NCI-H345 treated with DMSO at 0.1 percent for 48 hours (cell line): ENCODE results near the gene SRF.

ENCODE experiments used
- DNase-seq: peaks from one replicate; lab custom pipeline; 2025; ENCODE audit not compliant: unreplicated experiment; lab: John Stamatoyannopoulos, UW

The SRF gene

DNA sequence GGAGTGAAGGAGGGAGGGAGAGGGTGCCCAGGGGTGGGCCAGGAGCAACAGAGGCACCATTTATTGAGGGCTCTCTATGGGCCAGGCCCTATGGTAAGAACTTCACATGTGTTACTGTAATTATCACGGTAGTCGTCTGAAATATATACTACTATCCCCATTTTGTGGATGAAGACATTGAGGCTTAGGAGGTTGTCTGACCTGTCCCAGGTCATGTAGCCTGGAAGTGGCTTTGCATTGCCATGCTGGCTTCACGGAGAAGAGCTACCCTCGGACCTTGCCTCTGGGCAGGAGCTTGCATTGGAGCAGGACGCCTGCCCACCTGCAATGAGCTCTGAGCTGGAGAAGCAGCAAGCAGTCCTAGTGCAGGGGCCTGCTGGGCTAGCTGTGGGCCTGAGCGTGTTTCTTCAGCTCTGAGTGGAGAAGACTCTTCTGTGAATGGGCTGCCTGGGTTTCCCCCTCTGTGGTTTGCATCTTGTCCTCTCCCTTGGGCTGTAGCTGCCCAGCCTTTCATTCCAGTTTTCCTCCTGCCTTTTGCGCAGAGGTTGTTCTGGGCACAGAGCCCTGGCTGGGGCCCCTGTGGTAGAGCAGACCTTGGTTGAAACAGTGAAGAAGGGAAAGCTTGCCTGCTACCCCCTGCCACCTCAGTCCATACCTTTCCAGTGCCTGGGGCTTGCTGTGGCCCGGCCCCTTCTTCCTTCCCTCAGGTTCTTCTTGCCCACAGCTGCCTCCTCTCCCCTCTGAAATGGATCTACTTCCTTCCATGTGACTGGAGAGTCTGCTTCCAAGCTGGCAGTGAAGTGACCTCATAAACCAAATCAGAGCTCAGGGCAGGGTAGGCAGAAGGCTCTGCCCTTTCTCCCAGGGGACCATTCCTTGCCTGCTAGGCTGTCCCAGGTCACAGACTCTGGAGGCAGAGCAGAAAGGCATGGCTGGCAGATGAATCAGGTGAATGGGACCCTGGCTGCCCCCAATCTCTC is 24.1 kb upstream of the SRF start:
- DNase-seq, result no peak

DNA sequence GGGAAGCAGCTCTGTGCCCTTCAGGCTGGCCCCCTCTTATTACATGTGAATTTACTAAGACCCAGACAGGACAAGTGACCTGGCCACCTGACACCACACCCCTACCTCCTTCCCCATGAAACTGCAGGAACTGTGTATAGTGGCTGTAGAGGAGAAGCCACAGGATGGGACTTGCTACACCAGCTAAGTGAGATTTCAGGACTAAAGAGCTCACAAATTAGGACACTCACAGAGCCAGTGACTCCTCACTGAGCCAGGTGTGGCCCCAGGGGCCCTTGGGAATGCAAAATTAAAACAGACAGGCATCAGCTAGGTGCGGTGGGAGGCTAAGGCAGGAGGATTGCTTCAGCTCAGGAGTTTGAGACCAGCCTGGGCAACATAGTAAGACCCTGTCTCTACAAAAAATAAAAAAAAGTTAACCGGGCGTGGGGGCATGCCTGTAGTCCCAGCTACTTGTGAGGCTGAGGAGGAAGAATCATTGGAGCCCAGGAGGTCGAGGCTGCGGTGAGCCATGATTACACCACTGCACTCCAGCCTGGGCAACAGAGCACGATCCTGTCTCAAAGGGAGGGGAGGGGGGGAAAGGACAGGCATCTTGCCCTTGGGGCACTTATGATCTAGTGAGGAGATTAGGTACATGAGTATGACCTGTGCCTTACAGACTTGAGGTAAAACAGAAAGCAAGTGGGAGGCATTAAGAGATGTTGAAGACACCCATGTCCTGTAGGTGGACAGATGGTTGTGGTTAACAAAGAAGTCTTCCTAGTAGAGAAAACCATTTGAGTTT is 23.2 kb upstream of the SRF start:
- no peak for DNase-seq

DNA sequence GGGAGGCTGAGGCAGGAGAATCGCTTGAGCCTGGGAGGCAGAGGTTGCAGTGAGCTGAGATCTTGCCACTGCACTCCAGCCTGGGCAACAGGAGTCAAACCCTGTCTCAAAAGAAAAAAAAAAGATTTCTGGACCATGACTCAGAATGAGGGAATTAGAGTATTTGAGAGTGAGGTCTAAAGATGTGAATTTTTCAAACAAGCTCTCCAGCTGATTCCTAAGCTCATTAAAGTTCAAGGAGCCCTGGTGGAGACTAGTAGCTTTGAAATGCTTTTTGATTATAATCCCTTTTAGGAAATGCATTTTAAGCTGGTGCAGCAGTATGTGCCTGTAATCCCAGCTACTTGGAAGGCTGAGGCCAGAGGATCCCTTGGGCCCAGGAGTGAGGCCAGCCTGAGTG is 21.8 kb upstream of the SRF start:
- DNase-seq, result no peak

DNA sequence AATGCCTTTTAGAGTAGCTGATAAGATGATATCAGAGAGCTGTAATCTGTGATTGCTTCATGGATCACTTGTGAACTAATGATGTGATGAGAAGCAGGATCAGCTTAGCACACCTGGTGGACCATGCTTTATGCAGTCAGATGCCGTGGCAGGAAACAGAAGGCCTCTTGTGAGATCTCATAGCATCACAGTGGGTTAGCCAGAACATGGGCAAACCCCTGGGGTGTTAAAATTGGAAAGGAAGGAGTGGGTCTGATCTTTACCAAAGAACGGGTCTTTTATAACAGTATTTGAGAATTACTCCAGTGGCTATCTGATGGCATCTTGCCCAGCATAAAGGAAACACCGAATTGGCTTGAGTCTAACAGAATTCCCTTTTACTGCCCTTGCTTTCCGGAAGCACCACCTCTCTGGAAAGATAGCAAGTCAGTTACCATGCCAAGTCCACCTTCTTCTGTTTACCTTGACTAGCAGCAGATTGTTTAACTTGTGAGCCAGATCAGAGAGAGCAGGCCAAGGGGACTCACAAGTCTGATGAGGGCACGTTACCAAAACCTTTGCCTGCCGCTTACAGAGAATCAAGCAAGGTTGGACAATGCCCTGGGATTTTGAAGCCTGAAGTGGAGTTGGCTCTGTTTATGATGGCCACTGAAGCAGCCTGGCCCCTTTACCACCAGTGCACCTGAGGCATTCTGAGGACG is 20.9 kb upstream of the SRF start:
- DNase-seq, result no peak

DNA sequence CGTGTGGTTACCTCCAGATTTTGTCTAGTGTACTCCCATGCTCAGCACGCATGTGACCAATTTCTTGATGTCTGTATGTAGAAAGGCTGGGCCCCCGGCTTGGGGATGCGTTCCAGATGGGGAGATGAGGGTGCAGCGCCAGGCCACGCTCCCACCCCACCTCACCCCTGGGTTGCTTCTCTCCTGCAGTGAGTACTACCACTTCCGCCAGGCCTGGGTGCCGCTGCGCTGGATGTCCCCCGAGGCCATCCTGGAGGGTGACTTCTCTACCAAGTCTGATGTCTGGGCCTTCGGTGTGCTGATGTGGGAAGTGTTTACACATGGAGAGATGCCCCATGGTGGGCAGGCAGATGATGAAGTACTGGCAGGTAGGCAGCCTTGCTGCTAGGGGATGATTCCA is 11.5 kb upstream of the SRF start:
- DNase-seq, result no peak

DNA sequence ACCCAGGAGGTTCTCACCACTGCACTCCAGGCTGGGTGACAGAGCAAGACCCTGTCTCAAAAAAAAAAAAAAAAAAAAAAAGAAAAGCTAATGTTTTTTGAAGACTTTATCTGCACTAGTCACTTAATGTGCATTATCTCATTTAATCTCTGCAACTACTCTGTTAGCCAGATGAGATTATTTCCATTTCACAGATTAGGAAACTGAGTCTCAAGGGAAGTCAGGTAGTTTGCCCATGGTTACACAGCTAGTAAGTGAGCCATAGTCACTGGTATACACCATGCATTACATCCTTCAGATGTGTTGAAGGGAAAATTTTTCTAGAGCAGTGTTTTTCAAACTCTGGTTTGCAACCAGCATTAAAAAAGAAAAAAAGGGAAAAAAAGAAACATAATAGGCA is 7.2 kb upstream of the SRF start:
- no peak for DNase-seq

DNA sequence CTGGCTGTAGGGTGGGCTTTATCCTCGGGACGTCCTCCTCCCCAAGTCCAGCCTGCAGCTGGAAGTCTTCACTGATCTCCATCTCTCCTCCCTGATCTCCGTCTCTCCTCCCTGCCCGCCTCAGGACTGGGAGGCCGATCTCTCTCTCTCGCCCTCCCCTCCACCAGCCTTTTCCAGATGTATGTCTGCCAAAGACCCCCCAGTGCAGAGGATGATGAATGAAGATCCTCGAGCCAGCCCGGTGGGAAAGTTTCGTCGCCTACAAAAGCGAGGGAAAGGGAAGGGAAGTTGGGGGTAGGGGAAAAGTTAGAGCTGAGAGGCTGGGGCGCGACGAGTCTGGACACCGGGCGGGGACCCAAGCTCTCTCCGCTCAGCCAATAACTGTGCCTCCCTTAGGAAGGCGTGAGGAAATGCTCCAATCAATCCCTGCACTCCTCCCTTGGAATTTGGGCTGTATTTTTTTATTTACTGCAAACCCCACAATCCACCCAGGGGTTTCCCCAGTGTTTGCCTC is 595 bp upstream of the SRF start:
- DNase-seq, result no peak

DNA sequence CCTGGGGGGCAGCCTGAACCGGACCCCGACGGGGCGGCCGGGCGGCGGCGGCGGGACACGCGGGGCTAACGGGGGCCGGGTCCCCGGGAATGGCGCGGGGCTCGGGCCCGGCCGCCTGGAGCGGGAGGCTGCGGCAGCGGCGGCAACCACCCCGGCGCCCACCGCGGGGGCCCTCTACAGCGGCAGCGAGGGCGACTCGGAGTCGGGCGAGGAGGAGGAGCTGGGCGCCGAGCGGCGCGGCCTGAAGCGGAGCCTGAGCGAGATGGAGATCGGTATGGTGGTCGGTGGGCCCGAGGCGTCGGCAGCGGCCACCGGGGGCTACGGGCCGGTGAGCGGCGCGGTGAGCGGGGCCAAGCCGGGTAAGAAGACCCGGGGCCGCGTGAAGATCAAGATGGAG is 636 bp downstream of the SRF start:
- DNase-seq, result no peak

DNA sequence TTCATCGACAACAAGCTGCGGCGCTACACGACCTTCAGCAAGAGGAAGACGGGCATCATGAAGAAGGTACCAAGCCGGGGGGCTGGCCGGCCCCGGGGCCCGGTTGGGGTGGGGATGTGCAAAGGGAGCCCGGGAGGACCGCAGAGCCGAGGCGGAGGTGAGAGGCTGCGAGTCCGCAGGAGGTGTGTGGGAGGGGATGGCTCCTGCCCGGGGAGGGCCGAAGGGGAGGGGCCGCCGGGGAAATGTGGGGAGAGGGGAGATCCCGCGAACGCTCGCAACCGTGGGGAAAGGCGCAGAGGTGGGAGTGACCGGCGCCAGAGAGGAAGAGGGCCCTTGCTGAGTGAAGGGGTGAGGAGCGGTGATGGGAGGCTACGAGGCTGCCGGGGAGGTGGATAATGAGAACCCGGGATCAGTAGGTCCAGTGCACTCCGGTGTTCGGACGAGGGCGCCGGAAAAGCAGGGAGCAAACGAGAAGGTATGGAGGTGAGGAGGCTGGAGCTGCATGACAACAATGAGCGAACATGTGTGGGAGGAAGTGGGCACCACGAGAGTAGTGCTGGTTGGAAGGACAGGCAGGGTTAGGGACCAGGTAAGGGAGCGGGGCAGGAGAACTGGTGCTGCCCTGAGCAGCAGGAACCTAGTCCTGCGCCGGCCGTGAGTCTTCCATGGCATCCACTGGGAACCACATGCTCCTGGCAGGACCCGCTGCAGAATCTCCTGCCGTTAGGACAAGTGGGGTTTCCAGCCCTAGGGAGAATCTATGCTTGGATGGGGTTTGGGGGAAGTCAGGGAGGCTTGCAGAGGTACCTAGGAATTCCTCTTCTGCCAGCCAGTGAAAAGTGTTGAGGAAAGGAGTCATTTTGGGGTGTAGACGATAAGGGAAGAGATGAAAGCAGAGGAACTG is 1.3 kb downstream of the SRF start:
- DNase-seq, result no peak

DNA sequence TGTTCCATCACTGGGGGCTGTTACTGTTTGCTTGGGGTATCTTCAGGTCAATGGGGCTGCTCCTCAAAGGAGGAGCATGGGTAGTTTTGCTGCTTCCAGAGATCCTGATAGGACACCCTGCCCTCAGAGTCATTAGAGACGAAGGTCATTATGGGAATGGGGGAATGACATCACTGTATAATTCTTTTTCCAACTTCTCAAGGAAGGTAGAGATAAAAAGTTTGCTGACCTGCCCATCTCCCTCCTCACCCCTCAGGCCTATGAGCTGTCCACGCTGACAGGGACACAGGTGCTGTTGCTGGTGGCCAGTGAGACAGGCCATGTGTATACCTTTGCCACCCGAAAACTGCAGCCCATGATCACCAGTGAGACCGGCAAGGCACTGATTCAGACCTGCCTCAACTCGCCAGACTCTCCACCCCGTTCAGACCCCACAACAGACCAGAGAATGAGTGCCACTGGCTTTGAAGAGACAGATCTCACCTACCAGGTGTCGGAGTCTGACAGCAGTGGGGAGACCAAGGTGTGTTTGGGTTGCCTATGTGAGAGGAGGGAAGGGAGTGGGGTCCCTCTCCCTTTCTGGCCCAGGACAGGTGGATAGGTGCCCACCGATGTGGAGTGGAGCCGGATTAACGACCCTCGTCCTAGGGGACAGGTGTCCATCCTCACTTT is 2.7 kb downstream of the SRF start:
- no peak for DNase-seq

DNA sequence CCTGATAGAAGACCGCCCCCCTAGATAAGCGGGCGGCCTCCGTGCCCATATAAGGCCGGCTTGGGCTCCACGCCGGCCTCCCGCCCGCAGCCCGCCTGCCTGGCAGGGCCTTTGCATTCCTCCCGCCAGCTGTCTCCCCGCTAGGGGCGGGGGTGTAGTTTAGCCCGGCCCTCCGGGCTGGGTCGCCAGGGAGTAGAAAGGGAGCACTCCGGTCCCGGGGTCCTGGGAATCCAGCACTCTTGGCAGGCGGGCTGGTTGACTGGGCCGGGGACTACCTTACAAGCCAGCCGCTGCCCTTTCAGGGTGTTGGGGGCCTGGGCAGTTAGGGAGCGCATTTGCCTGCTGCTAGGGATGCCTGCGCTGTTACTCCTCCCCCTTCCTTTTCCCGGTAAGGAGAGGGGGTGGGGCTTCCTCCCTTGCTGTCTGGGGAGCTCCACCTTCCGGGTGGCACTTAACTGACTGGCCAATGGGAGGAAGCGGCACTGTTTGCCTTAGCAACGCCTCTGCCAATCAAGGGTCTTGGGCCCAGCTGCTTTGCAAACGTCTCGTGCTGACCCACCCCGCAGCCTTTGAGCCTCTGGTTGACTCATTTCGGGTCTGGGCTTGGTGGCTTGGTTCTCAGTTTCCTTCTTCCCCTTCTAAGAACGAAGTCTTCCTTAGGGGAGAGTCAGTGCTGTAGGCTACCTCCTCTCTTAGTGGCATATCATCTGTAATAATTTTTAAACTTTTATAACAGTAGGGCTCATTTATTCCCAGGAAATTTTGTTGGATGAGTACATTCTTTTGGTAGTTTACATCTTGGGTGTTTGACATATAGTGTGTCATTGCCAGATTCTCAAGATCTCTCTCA is 3.4 kb downstream of the SRF start:
- peak; percentile 21 for DNase-seq

DNA sequence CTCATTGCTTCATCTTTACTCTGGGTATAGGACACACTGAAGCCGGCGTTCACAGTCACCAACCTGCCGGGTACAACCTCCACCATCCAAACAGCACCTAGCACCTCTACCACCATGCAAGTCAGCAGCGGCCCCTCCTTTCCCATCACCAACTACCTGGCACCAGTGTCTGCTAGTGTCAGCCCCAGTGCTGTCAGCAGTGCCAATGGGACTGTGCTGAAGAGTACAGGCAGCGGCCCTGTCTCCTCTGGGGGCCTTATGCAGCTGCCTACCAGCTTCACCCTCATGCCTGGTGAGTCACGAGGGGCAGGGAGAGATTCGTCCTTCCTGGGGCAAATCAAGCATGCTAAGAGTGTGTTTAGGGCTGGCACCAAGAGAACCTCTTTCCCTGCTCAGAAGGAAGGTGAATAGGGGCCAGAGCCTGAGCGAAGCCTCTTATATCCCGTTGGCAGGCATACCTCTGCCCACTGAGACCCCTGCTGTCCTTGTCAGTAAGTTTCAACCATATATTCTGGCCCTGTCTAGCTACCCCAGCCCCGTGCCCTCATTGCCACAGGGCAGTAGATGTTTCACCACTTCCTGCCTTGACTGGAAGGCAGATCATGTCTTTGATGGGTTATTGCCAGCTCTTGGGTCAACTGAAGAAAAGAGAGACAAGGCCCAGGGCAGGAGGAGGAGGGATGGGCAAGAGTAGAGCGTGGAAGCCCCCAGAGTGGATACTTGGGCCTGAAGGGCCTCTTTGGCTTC is 4.8 kb downstream of the SRF start:
- DNase-seq, result no peak

DNA sequence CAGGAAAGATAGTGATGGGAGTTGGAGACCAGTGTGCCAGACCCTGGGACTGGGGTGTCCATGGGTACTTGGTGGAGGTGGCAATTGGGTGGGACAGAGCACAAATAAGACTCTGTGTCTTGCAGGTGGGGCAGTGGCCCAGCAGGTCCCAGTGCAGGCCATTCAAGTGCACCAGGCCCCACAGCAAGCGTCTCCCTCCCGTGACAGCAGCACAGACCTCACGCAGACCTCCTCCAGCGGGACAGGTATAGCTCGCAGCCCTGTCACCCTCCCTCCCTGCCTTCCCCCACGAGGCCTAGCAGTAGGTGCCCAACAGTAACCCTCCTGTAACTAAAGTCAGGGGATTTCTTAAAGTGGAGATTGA is 5.3 kb downstream of the SRF start:
- no peak for DNase-seq

DNA sequence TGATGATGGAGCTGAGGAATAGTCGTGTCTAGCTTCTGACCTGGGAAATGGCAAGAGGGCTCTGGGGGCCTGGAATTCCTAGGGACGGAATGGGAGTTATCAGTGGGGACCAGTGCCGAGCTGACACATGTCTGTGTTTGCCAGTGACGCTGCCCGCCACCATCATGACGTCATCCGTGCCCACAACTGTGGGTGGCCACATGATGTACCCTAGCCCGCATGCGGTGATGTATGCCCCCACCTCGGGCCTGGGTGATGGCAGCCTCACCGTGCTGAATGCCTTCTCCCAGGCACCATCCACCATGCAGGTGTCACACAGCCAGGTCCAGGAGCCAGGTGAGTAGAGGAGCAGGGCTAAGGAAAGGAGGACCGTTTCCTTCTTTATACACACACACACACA is 7.1 kb downstream of the SRF start:
- DNase-seq, result no peak

DNA sequence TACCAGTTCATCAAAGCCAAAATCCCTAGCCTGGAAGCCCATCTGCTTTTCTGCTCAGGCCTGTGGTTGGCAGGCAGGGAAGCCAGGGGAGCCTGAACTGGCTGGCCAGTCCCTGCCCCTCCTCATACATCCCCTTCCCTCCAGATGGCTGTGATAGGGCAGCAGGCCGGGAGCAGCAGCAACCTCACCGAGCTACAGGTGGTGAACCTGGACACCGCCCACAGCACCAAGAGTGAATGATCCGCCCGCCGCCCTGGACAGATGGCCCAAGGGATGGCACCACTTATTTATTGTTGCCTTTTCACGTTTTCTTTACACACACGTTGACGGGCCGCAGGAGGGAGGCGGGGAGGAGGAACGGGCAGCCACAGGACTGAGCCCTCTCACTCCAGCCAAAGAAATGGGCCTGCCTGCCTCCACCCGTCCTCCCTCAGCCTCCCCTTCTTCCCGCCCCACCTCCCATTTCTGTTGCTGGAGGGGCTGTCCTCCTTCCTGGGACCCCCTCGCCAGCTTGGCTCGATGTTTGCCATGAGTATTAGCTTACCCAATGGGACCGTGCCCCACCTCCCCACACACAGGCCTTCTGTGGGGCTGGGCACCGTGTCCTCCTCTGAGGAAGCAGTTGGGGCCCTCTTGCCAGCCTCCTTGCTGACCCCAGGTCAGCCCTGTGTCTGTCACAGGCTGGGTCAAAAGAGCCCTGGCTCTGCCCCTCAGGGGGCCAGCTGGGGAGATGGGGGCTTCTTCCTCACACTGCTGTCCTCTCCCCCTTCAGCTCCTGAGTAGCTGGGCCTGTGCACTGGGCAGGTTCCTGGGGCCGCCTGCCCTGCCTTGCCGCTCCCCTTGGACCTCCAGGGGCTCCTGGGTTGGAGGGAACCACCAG is 8.1 kb downstream of the SRF start:
- DNase-seq, result no peak

DNA sequence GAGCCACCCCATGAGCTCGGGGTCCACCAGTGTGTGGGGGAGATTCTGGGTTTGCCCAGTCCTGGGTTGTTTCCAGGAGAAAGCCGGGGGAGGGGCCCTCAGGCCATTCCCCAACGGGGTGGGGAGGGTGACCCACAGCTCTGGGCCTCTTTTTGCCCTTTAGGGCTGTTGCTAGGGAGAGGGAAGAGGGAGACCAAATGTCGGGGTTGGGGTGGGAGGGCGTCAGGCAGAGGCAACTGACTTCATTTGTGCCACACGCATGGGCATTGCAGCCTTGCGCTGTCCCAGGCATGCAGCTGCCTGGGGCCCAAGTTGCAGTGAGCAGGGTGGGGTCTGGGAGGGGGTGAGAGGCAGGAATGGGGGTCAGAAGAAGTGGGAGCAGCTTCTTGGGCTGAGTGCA is 9.0 kb downstream of the SRF start:
- no peak for DNase-seq

DNA sequence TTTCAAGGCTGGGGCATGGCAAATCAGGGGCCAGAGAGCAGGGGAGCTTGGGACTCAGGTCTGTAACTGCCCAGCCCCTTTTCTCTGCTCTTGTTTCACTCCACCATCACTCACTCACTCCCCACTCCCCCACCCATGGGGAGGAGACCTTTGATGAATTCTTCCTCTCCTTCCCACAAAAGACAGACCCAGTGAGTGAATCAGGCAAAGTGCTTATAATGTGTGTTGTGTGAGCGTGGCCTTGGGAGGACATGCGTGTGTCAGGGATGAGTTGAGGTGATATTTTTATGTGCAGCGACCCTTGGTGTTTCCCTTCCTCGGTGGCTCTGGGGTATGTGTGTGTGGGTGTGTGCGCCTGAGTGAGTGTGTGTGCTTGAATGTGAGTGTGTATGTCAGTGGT is 9.9 kb downstream of the SRF start:
- DNase-seq, result no peak

DNA sequence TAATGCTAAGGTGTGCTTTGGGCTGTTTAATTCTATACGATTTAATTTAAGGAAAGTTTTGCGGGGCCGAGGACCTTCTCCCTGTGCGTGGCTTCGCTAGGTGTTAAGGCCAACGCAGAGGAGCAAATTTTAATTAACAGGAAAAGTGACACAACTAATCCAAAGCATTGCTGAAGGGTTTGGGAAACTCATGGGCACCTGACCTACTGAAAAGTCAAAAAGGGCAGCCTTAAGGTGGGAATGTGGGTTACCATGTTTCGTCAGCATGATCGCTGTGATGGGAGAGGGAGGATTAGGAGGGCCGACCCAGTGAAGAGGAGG is 10.5 kb downstream of the SRF start:
- DNase-seq, result no peak
